HL-60/S4 (cell line): ENCODE measurements around the gene CCDC40.

Experiments
- in situ Hi-C: fragments of 300-500 bp; cut with MboI; formaldehyde crosslinking; loops from 2 replicates; pipeline ENCODE4 v1.14.3; 2022; ENCODE audit warnings: low sequenced_read_pairs

The CCDC40 gene

GRCh38 chr17:80099291-80100034 lies 63.0 kb downstream of the CCDC40 start:
- in situ Hi-C loops: no loop called here

DNA sequence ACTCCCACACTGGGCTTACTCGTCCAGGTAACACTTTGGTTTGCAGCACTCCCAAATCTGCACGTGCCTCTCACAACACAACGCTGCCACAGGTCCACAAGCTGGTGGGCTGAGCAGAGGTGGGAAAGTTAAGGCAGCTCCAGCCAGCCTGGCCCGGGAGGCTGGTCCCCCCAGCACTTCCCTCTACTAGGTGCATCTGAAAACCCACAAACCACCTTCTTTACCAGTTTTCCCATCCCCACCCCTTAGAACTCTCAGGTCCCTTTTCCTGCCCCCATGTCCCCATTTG lies 63.5 kb downstream of the CCDC40 start:
- in situ Hi-C loops: no loop called here

- in situ Hi-C loops: no loop called here
These were observed 64.8 kb downstream of the CCDC40 start, which contains the start of gene GAA for GRCh38 chr17:80101011-80101945. Gene GAA (plus strand): TSS chr17:80101581. CDS start chr17:80104587, 3,006 bp downstream.

DNA sequence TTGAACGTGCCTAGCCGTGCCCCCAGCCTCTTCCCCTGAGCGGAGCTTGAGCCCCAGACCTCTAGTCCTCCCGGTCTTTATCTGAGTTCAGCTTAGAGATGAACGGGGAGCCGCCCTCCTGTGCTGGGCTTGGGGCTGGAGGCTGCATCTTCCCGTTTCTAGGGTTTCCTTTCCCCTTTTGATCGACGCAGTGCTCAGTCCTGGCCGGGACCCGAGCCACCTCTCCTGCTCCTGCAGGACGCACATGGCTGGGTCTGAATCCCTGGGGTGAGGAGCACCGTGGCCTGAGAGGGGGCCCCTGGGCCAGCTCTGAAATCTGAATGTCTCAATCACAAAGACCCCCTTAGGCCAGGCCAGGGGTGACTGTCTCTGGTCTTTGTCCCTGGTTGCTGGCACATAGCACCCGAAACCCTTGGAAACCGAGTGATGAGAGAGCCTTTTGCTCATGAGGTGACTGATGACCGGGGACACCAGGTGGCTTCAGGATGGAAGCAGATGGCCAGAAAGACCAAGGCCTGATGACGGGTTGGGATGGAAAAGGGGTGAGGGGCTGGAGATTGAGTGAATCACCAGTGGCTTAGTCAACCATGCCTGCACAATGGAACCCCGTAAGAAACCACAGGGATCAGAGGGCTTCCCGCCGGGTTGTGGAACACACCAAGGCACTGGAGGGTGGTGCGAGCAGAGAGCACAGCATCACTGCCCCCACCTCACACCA lies 65.7 kb downstream of the CCDC40 start:
- in situ Hi-C loops: no loop called here

GRCh38 chr17:80102664-80103448 lies 66.4 kb downstream of the CCDC40 start:
- in situ Hi-C loops: no loop called here

DNA sequence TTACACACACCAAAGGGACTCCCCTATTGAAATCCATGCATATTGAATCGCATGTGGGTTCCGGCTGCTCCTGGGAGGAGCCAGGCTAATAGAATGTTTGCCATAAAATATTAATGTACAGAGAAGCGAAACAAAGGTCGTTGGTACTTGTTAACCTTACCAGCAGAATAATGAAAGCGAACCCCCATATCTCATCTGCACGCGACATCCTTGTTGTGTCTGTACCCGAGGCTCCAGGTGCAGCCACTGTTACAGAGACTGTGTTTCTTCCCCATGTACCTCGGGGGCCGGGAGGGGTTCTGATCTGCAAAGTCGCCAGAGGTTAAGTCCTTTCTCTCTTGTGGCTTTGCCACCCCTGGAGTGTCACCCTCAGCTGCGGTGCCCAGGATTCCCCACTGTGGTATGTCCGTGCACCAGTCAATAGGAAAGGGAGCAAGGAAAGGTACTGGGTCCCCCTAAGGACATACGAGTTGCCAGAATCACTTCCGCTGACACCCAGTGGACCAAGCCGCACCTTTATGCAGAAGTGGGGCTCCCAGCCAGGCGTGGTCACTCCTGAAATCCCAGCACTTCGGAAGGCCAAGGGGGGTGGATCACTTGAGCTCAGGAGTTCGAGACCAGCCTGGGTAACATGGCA lies 67.1 kb downstream of the CCDC40 start:
- in situ Hi-C loops: no loop called here

DNA sequence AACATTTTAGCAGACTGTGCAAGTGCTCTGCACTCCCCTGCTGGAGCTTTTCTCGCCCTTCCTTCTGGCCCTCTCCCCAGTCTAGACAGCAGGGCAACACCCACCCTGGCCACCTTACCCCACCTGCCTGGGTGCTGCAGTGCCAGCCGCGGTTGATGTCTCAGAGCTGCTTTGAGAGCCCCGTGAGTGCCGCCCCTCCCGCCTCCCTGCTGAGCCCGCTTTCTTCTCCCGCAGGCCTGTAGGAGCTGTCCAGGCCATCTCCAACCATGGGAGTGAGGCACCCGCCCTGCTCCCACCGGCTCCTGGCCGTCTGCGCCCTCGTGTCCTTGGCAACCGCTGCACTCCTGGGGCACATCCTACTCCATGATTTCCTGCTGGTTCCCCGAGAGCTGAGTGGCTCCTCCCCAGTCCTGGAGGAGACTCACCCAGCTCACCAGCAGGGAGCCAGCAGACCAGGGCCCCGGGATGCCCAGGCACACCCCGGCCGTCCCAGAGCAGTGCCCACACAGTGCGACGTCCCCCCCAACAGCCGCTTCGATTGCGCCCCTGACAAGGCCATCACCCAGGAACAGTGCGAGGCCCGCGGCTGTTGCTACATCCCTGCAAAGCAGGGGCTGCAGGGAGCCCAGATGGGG lies 68.0 kb downstream of the CCDC40 start:
- in situ Hi-C loops: no loop called here

- in situ Hi-C loops: no loop called here
These were observed 68.5 kb downstream of the CCDC40 start for GRCh38 chr17:80104956-80105375.

DNA sequence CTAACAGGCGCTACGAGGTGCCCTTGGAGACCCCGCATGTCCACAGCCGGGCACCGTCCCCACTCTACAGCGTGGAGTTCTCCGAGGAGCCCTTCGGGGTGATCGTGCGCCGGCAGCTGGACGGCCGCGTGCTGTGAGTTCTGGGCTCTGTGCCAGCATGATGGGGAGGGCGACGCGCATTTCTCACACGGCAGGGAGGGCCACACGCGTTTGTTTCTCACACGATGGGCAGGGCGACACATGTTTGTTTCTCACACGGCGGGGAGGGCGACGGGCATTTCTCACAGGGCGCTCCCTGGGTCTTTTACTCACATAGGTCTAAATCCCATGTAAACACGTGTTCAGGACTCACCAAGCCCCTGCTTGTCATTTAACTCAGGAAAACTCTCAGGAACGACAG lies 69.3 kb downstream of the CCDC40 start:
- in situ Hi-C loops: no loop called here

DNA sequence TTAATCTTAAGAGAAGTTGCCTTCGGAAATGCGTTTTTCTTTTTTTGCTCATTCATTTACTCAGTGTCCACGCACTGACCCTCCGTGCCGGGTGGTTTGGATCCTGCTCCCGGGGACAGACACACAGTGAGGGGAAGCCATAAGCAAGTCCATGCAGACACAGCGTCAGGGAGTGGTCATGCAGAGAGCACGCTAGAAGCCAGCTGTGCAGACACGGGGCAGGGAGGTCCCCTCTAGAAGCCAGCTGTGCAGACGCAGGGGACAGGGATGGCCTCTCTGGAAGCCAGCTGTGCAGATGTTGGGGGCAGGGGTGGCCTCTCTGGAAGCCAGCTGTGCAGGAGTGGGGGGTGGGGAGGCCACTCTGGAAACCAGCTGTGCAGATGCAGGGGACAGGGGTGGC lies 69.7 kb downstream of the CCDC40 start:
- in situ Hi-C loops: no loop called here

DNA sequence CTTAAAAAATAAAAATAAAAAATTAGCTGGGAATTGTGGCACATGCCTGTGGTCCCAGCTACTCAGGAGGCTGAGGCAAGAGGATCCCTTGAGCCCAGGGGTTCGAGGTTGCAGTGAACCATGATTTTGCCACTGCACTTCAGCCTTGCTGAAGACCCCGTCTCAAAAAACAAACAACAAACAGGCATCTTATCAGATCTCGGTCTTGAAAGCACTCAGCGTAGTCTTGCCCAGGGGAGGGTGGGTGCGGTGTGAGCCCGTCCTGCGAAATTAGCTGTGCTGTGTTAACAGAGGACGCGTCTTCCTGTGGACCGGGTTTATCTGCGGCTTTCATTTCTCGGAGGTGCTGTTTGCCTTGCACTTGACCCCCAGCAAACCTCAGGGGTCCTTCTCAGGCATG lies 70.3 kb downstream of the CCDC40 start:
- in situ Hi-C loops: no loop called here

DNA sequence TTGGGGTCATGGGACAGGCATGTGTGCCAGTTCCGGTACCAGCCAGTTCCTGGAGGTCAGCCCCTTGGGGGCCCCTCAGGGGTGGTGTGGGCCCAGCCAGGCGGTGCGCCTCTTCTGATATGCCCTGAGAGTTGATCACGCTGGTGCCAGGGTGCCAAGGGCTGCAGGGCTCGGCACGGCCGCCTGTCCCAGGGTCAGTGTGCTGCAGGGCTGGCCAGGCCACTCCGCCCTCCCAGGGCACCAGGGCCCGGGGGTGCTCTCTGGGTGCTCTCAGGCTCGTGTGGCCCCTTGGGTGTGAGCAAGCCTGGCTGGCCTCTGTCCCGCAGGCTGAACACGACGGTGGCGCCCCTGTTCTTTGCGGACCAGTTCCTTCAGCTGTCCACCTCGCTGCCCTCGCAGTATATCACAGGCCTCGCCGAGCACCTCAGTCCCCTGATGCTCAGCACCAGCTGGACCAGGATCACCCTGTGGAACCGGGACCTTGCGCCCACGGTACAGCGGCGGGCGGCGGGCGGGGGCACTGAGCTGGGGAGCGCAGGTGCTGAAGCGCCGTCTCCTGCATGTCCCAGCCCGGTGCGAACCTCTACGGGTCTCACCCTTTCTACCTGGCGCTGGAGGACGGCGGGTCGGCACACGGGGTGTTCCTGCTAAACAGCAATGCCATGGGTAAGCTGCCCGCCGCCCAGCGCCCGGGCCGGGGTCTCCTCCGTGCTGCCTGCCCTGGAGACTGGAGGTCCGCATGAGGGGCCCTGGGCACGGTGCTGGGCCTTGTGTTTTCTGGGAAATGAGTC lies 71.0 kb downstream of the CCDC40 start:
- in situ Hi-C loops: no loop called here

GRCh38 chr17:80108036-80108971 lies 71.9 kb downstream of the CCDC40 start:
- in situ Hi-C loops: no loop called here

GRCh38 chr17:80109066-80109660 lies 72.7 kb downstream of the CCDC40 start:
- in situ Hi-C loops: no loop called here

DNA sequence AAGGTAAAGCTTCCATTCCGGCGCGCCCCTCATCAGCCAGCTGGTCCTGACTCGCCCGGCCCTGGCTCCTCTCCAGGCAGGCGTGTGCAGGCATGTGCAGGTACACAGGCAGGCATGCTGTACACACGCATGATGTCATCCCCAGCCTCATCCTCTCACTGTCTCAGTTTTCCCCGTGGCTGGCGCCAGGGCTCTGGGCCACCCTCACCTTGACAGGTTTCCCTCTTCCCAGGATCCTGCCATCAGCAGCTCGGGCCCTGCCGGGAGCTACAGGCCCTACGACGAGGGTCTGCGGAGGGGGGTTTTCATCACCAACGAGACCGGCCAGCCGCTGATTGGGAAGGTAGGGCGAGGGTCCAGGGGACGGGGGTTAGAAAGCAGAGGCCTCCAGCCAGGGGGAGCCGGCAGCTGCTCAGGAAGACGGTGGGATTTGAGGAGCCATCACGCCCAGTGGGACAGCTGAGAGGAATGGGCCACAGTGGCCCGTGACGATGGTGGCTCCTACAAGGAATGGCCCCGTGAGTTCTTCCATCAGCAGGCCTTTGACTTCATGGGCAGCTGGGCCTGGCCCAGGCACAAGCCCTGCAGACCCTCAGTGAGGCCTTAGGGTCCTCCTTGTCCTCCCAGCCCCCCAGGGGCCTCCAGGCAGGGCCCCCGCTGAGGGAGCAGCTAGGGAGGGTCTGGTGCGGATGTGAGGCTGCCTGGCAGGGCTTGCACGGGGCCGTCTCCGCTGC lies 73.4 kb downstream of the CCDC40 start:
- in situ Hi-C loops: no loop called here

DNA sequence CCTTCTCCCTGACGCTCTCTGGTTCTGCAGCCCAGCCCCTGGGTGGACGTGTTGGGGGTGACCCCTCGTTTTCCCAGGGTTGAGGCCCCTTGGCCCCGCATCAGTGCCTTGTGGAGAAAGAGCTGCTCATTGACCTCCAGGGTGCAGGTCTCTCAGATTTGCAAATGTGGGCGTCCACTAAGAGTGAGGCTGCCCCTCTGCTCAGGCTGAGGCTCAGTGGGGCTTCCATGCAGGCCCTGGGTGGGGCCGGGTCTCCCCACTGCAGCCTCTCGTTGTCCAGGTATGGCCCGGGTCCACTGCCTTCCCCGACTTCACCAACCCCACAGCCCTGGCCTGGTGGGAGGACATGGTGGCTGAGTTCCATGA lies 74.0 kb downstream of the CCDC40 start:
- in situ Hi-C loops: no loop called here
